K562 (cell line): ENCODE data around the gene COA5. TPM values are rescaled to one million over a fixed set of nuclear protein-coding genes. Genes with fewer than 3 reads are reported as not detected.

ENCODE experiments used
- DNMT1 ChIP-seq: fragments of 450-650 bp; IDR thresholded peaks from 2 replicates; pipeline ENCODE4 v1.6.1; 2016; ENCODE audit warnings: antibody characterized with exemption, mild to moderate bottlenecking
- ETS2 ChIP-seq: IDR thresholded peaks from 2 replicates; pipeline ENCODE4 v1.6.1; 2016; ENCODE audit warnings: borderline replicate concordance, missing genetic modification characterization, mild to moderate bottlenecking, moderate library complexity, missing compliant biosample characterization; ENCODE audit not compliant: poor library complexity, severe bottlenecking
- ETV5 ChIP-seq: sonication (generic); formaldehyde crosslinking; IDR thresholded peaks from 2 replicates; pipeline ENCODE4 v1.4.0; 2020; ENCODE audit warnings: low read depth, mild to moderate bottlenecking, missing genetic modification reagents
- FOSL1 ChIP-seq: fragments of 200-800 bp; sonication (Bioruptor generic); conservative IDR thresholded peaks from 2 replicates; pipeline ENCODE4 v1.6.1; 2016; ENCODE audit warnings: missing genetic modification characterization, missing compliant biosample characterization
- MTA2 ChIP-seq: fragments of 450-650 bp; IDR thresholded peaks from 2 replicates; pipeline ENCODE4 v1.6.1; 2016; ENCODE audit warnings: low read depth
- NFATC3 ChIP-seq: fragments of 450-650 bp; IDR thresholded peaks from 2 replicates; pipeline ENCODE4 v1.6.1; 2017; ENCODE audit warnings: mild to moderate bottlenecking
- NFE2 ChIP-seq: IDR thresholded peaks from 2 replicates; pipeline ENCODE4 v1.6.1; 2014; ENCODE audit warnings: antibody characterized with exemption, low read depth
- TRIM28 ChIP-seq: fragments of 450-650 bp; IDR thresholded peaks from 2 replicates; pipeline ENCODE4 v1.6.1; 2017
- polyA plus RNA-seq, 8 experiments: library from polyadenylated mRNA; depleted of rRNA in 4 of 8; stranded (reverse) in 5 of 8; unstranded in 3 of 8; fragments of >200 nt; fragmentation: Nextera tagmentation in 2 of 8; fragmentation: Illumina TruSeq in 1 of 8; extraction: Ambion mirVana in 2 of 8; extraction: Trizol in 1 of 8; gene quantifications; 2 replicates each; pipeline versions ENCODE4 v1.2.1 to v1.2.3, GENCODE V29; 2011 to 2014; ENCODE audit warnings: inconsistent platforms in 1 of 8, missing spikeins in 1 of 8
- total RNA-seq, 7 experiments: library from RNA; depleted of rRNA in 6 of 7; stranded (reverse); fragments of >200 nt in 6 of 7; fragmentation: Illumina TruSeq in 2 of 7; extraction: Trizol in 2 of 7; gene quantifications; 2 replicates each; pipeline versions ENCODE4 v1.2.1 to v1.2.3, GENCODE V29; 2011 to 2021; ENCODE audit warnings: low replicate concordance in 1 of 7
- TF ChIP-seq, protein P1 (sequence below): fragments of 450-650 bp; IDR thresholded peaks from 2 replicates; pipeline ENCODE4 v1.6.1; 2016; ENCODE audit warnings: mild to moderate bottlenecking, moderate library complexity
- TF ChIP-seq, protein P2 (sequence below): fragments of 250-450 bp; sonication (Bioruptor Pico); IDR thresholded peaks from 2 replicates; pipeline ENCODE4 v1.8.0; 2021; ENCODE audit warnings: borderline replicate concordance, mild to moderate bottlenecking, moderate library complexity; ENCODE audit not compliant: poor library complexity, severe bottlenecking
- TF ChIP-seq, protein P3 (sequence below): sonication (generic); formaldehyde crosslinking; IDR thresholded peaks from 2 replicates; pipeline ENCODE4 v1.9.0; 2022; ENCODE audit warnings: mild to moderate bottlenecking, missing genetic modification reagents
- TF ChIP-seq, protein P4 (sequence below): fragments of 450-650 bp; IDR thresholded peaks from 2 replicates; pipeline ENCODE4 v1.6.1; 2017; ENCODE audit warnings: antibody characterized with exemption, mild to moderate bottlenecking

COA5 gene
- total and polyA plus RNA-seq, 9 of the 15 experiments (the other 6 are each of a cell fraction or from before 2014, with no cell fraction given), result 17.9 to 77.6 (median 33.4) TPM

DNA sequence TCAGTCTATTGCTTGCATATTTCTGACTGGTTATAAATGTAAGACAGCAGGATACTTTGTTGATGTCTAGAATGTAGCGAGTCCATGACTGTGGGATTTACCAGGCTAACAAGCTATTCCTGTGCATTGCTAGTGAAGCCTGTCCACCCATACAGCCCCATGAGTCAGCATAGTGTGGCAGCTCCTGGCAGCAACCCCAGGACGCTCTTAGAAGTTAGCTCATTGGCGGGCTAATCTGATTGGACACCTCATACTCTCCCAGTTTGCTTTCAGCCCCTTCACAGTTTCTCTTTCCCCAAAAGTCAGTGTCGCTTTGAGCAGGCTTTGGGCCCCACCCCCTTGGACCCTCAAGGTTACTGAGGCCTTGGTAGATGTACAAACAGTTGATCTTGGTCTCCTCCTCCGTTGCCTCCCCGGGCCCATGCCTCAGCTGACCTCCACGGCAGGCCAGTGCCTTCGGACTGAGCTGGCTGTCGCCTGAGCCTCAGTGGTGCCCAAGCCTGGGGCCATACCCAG, 48.0 kb downstream of the COA5 start (continued):
- TF ChIP-seq, protein P1, sequence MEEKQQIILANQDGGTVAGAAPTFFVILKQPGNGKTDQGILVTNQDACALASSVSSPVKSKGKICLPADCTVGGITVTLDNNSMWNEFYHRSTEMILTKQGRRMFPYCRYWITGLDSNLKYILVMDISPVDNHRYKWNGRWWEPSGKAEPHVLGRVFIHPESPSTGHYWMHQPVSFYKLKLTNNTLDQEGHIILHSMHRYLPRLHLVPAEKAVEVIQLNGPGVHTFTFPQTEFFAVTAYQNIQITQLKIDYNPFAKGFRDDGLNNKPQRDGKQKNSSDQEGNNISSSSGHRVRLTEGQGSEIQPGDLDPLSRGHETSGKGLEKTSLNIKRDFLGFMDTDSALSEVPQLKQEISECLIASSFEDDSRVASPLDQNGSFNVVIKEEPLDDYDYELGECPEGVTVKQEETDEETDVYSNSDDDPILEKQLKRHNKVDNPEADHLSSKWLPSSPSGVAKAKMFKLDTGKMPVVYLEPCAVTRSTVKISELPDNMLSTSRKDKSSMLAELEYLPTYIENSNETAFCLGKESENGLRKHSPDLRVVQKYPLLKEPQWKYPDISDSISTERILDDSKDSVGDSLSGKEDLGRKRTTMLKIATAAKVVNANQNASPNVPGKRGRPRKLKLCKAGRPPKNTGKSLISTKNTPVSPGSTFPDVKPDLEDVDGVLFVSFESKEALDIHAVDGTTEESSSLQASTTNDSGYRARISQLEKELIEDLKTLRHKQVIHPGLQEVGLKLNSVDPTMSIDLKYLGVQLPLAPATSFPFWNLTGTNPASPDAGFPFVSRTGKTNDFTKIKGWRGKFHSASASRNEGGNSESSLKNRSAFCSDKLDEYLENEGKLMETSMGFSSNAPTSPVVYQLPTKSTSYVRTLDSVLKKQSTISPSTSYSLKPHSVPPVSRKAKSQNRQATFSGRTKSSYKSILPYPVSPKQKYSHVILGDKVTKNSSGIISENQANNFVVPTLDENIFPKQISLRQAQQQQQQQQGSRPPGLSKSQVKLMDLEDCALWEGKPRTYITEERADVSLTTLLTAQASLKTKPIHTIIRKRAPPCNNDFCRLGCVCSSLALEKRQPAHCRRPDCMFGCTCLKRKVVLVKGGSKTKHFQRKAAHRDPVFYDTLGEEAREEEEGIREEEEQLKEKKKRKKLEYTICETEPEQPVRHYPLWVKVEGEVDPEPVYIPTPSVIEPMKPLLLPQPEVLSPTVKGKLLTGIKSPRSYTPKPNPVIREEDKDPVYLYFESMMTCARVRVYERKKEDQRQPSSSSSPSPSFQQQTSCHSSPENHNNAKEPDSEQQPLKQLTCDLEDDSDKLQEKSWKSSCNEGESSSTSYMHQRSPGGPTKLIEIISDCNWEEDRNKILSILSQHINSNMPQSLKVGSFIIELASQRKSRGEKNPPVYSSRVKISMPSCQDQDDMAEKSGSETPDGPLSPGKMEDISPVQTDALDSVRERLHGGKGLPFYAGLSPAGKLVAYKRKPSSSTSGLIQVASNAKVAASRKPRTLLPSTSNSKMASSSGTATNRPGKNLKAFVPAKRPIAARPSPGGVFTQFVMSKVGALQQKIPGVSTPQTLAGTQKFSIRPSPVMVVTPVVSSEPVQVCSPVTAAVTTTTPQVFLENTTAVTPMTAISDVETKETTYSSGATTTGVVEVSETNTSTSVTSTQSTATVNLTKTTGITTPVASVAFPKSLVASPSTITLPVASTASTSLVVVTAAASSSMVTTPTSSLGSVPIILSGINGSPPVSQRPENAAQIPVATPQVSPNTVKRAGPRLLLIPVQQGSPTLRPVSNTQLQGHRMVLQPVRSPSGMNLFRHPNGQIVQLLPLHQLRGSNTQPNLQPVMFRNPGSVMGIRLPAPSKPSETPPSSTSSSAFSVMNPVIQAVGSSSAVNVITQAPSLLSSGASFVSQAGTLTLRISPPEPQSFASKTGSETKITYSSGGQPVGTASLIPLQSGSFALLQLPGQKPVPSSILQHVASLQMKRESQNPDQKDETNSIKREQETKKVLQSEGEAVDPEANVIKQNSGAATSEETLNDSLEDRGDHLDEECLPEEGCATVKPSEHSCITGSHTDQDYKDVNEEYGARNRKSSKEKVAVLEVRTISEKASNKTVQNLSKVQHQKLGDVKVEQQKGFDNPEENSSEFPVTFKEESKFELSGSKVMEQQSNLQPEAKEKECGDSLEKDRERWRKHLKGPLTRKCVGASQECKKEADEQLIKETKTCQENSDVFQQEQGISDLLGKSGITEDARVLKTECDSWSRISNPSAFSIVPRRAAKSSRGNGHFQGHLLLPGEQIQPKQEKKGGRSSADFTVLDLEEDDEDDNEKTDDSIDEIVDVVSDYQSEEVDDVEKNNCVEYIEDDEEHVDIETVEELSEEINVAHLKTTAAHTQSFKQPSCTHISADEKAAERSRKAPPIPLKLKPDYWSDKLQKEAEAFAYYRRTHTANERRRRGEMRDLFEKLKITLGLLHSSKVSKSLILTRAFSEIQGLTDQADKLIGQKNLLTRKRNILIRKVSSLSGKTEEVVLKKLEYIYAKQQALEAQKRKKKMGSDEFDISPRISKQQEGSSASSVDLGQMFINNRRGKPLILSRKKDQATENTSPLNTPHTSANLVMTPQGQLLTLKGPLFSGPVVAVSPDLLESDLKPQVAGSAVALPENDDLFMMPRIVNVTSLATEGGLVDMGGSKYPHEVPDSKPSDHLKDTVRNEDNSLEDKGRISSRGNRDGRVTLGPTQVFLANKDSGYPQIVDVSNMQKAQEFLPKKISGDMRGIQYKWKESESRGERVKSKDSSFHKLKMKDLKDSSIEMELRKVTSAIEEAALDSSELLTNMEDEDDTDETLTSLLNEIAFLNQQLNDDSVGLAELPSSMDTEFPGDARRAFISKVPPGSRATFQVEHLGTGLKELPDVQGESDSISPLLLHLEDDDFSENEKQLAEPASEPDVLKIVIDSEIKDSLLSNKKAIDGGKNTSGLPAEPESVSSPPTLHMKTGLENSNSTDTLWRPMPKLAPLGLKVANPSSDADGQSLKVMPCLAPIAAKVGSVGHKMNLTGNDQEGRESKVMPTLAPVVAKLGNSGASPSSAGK, result 0 out of 2 replicates have a peak, but pooled peaks have one; percentile 26
- peak; percentile 98 for TF ChIP-seq NFE2
- TF ChIP-seq DNMT1, result no peak
- TF ChIP-seq NFATC3, result no peak
- no peak for TF ChIP-seq ETS2 (tag)
- 0 out of 2 replicates have a peak, but pooled peaks have one; percentile 1 for TF ChIP-seq MTA2
- TF ChIP-seq ETV5 (CRISPR knock-in tag), result no peak
- peak; percentile 76 for TF ChIP-seq FOSL1 (tag)
- TF ChIP-seq, protein P2, sequence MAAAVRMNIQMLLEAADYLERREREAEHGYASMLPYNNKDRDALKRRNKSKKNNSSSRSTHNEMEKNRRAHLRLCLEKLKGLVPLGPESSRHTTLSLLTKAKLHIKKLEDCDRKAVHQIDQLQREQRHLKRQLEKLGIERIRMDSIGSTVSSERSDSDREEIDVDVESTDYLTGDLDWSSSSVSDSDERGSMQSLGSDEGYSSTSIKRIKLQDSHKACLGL (CRISPR knock-in tag), result no peak
- TF ChIP-seq, protein P3, sequence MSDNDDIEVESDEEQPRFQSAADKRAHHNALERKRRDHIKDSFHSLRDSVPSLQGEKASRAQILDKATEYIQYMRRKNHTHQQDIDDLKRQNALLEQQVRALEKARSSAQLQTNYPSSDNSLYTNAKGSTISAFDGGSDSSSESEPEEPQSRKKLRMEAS (CRISPR knock-in tag), result peak; percentile 61
- TF ChIP-seq TRIM28, result peak; percentile 41; the same call in 1 of the 2 replicates
- TF ChIP-seq, protein P4, sequence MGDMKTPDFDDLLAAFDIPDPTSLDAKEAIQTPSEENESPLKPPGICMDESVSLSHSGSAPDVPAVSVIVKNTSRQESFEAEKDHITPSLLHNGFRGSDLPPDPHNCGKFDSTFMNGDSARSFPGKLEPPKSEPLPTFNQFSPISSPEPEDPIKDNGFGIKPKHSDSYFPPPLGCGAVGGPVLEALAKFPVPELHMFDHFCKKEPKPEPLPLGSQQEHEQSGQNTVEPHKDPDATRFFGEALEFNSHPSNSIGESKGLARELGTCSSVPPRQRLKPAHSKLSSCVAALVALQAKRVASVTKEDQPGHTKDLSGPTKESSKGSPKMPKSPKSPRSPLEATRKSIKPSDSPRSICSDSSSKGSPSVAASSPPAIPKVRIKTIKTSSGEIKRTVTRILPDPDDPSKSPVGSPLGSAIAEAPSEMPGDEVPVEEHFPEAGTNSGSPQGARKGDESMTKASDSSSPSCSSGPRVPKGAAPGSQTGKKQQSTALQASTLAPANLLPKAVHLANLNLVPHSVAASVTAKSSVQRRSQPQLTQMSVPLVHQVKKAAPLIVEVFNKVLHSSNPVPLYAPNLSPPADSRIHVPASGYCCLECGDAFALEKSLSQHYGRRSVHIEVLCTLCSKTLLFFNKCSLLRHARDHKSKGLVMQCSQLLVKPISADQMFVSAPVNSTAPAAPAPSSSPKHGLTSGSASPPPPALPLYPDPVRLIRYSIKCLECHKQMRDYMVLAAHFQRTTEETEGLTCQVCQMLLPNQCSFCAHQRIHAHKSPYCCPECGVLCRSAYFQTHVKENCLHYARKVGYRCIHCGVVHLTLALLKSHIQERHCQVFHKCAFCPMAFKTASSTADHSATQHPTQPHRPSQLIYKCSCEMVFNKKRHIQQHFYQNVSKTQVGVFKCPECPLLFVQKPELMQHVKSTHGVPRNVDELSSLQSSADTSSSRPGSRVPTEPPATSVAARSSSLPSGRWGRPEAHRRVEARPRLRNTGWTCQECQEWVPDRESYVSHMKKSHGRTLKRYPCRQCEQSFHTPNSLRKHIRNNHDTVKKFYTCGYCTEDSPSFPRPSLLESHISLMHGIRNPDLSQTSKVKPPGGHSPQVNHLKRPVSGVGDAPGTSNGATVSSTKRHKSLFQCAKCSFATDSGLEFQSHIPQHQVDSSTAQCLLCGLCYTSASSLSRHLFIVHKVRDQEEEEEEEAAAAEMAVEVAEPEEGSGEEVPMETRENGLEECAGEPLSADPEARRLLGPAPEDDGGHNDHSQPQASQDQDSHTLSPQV, result peak; percentile 92
